ENCODE data around the gene APOC1.
"Not testable (repeated sequence)": the region's sequence is repeated elsewhere in the genome, so short reads cannot be mapped to it uniquely, and the experiment has no call there.

APOC1 gene

DNA sequence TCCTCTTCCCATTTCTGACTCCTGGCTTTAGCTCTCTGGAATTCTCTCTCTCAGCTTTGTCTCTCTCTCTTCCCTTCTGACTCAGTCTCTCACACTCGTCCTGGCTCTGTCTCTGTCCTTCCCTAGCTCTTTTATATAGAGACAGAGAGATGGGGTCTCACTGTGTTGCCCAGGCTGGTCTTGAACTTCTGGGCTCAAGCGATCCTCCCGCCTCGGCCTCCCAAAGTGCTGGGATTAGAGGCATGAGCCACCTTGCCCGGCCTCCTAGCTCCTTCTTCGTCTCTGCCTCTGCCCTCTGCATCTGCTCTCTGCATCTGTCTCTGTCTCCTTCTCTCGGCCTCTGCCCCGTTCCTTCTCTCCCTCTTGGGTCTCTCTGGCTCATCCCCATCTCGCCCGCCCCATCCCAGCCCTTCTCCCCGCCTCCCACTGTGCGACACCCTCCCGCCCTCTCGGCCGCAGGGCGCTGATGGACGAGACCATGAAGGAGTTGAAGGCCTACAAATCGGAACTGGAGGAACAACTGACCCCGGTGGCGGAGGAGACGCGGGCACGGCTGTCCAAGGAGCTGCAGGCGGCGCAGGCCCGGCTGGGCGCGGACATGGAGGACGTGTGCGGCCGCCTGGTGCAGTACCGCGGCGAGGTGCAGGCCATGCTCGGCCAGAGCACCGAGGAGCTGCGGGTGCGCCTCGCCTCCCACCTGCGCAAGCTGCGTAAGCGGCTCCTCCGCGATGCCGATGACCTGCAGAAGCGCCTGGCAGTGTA is 6.2 kb upstream of the APOC1 start:
- H3K4me3 ChIP-seq (ENCODE audit: low read length): no peak overlapping the region
- TF ChIP-seq, protein P1, sequence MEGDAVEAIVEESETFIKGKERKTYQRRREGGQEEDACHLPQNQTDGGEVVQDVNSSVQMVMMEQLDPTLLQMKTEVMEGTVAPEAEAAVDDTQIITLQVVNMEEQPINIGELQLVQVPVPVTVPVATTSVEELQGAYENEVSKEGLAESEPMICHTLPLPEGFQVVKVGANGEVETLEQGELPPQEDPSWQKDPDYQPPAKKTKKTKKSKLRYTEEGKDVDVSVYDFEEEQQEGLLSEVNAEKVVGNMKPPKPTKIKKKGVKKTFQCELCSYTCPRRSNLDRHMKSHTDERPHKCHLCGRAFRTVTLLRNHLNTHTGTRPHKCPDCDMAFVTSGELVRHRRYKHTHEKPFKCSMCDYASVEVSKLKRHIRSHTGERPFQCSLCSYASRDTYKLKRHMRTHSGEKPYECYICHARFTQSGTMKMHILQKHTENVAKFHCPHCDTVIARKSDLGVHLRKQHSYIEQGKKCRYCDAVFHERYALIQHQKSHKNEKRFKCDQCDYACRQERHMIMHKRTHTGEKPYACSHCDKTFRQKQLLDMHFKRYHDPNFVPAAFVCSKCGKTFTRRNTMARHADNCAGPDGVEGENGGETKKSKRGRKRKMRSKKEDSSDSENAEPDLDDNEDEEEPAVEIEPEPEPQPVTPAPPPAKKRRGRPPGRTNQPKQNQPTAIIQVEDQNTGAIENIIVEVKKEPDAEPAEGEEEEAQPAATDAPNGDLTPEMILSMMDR (IDR thresholded peaks at IDR 0.05; ENCODE audit: insufficient read depth, low read depth, low read length, missing control alignments): no peak
- no peak for DNase-seq (ENCODE audit: low read depth)

- no peak overlapping the region for H3K4me3 ChIP-seq (ENCODE audit: low read length)
- TF ChIP-seq, protein P1 (IDR thresholded peaks at IDR 0.05; ENCODE audit: insufficient read depth, low read depth, low read length, missing control alignments): no peak
- no peak for DNase-seq (ENCODE audit: low read depth)
These were observed 5.6 kb upstream of the APOC1 start for GRCh38 chr19:44908836-44909261.

GRCh38 chr19:44909775-44910174 is 4.6 kb upstream of the APOC1 start:
- TF ChIP-seq, protein P1 (IDR thresholded peaks at IDR 0.05; ENCODE audit: insufficient read depth, low read depth, low read length, missing control alignments): no peak
- no peak overlapping the region for H3K4me3 ChIP-seq (ENCODE audit: low read length)
- no peak for DNase-seq (ENCODE audit: low read depth)

DNA sequence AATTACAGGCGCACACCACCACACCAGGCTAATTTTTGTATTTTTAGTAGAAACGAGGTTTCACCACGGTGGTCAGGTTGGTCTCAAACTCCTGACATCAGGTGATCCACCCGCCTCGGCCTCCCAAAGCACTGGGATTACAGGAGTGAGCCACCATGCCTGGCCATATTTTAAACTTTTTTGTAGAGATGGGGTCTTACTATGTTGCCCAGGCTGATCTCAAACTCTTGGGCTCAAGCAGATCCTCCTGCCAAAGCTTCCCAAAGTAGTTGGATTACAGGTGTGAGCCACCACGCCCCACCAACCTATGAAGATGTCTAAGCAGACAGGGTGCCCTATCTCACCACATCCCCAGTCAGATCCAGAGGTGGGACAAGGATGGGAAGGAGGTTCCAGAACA is 2.5 kb upstream of the APOC1 start:
- not testable (repeated sequence) for H3K4me3 ChIP-seq (ENCODE audit: low read length); DNase-seq (ENCODE audit: low read depth)

DNA sequence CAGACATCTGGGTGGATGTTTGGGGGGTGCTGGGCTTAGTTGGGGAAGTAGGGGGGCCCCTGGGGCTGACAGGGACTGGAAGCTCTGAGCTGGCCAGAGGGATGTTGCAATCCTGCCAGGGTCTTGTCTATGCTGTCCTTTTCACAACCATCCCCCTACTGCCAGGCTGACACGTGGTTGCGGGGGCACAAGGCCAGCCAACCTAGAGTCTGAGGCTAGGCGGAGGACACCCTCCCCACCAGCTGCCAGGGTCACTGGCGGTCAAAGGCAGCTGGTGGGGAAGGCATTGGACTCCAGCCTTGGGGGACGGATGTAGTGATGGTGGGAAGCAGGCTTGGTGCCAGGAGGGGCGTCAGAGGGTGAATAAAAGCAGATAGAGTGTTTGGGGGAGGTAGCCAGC is 1.6 kb upstream of the APOC1 start:
- DNase-seq (ENCODE audit: low read depth): no peak

DNA sequence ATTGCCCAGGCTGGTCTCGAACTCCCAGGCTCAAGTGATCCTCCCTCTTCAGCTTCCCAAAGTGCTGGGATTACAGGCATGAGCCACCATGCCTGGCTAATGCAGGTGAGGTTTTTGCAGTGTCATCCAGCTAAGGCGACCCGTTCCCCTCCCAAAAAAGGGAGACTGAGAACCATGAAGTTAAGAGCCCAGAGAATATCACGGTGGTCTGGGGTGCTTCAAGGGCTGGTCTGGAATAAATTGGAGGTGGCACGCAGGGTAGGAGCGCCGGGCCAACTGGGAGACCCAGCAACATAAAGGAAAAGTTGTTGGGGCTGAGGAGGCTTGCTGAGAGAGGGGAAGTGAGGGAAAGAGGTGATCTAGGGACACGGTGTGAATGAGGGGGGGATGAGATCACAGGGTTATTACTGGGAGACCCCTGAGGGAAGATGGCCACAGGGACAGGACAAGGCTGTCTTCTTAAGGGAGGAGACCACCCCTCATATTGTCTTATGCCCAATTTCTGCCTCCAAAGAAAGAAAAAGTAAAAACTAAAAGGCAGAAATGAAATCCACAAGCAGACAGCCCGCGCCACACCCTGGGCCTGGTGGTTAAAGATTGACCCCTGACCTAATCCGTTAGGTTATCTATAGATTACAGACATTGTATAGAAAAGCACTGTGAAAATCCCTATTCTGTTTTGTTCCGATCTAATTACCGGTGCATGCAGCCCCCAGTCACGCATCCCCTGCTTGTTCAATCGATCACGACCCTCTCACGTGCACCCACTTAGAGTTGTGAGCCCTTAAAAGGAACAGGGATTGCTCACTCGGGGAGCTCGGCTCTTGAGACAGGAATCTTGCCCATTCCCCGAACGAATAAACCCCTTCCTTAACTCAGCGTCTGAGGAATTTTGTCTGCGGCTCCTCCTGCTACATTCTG is 636 bp upstream of the APOC1 start:
- not testable (repeated sequence) for DNase-seq (ENCODE audit: low read depth)
- peak overlapping the region; percentile 63 for H3K4me3 ChIP-seq (ENCODE audit: low read length)

More for the DNA sequence above, 1.6 kb upstream of the APOC1 start:
- TF ChIP-seq, protein P1 (IDR thresholded peaks at IDR 0.05; ENCODE audit: insufficient read depth, low read depth, low read length, missing control alignments): no peak
- H3K4me3 ChIP-seq (ENCODE audit: low read length): no peak overlapping the region

- no peak for DNase-seq (ENCODE audit: low read depth)
- TF ChIP-seq, protein P1 (IDR thresholded peaks at IDR 0.05; ENCODE audit: insufficient read depth, low read depth, low read length, missing control alignments): no peak
- no peak overlapping the region for H3K4me3 ChIP-seq (ENCODE audit: low read length)
These were observed 9.9 kb downstream of the APOC1 start for GRCh38 chr19:44924243-44924725.
